ENCODE results near the gene MEGF10.

The MEGF10 gene

GRCh38 chr5:127431977-127432585, 141.5 kb downstream of the MEGF10 start:
- in situ Hi-C loops (cut with HindIII; ENCODE audit: low sequenced_read_pairs): no loop called here

GRCh38 chr5:127433526-127433925, 142.9 kb downstream of the MEGF10 start:
- in situ Hi-C loops (cut with HindIII; ENCODE audit: low sequenced_read_pairs): no loop called here

- in situ Hi-C loops (cut with HindIII; ENCODE audit: low sequenced_read_pairs): no loop called here
These were observed 144.0 kb downstream of the MEGF10 start for GRCh38 chr5:127434588-127434987.

DNA sequence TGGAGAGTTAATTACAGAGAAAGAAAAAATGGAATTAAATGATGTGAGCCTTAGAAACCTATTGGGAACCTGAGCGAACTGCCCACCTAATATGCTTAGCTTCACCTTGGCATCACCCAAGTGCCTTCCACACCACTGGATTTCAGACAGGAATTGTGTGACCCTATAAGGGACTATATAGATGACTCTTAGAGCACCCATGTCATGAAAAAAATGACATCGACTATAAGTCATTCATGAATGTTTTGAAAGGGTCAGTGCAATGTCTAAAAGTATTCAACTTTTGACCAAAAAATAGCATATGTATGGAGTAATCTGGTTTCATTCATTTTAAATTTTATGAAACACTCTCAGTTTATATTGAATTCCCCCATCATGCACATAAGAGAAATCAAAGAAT, 145.2 kb downstream of the MEGF10 start:
- in situ Hi-C loops (cut with HindIII; ENCODE audit: low sequenced_read_pairs): no loop called here

DNA sequence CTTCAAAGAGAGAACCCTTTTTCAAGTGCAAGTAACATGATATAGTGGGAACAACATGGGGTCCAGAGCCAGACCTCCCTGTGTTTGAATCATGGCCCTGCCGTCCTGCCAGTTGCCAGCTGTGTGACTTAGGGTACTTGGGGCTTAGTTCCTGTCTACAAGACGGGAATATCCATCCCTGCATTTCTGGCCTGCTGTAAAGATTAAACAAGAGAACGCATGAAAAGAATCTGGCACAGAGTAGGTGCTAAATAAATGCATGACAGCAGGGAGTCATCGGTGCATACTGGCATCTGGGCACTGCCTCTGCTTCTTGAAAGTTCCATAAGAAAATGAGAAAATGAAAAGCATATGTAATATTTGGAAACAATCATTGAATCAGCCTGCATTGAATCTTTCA, 149.0 kb downstream of the MEGF10 start:
- in situ Hi-C loops (cut with HindIII; ENCODE audit: low sequenced_read_pairs): no loop called here

DNA sequence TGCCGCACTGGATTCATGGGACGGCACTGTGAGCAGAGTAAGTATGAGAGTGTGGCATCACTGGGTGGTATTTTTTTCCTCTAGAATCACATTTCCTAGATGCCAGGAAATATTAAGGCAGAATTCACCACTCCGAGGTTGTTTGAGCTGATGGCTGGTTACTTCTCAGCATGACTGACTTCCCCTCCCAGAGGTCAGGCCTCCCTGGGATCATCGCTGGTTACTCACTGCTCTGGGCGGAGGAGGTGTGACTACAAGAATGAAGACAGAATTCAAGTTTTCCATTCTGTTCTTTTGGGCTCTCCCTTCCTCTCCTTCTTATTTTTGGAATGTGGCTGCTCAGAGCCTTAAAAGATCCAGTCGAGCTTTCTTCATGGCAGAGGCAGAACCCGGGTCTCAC, 150.2 kb downstream of the MEGF10 start:
- in situ Hi-C loops (cut with HindIII; ENCODE audit: low sequenced_read_pairs): no loop called here

DNA sequence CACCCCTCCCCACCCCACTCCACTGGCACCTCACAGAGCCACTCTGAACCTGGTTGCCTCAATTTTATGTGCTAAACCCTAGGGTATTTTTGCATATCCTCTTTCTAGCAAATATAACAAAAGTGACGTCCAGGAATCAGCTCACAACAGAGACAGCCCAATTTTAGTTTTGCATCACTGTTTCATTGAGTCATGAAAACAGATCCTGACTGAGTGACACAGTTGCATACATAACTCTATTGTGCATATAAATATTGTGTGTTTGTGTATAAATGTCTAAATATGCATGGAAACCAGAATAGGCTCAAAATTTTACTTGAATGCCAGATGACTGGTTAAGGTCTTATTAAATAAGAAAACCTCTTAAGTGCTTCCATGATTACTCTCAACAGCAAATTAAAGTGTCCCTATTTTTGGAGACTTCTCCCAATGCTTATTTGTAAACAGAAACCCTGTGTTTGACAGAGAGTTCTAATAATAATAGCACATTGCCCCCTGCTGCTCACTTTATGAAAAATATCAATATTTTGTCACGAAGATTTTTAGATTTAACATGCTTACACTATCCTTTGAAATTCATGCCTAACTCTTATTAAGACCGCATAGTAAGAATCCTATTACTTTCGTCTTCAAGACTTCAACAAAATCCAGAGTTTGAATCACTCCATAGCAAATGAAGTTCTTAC, 151.3 kb downstream of the MEGF10 start:
- in situ Hi-C loops (cut with HindIII; ENCODE audit: low sequenced_read_pairs): no loop called here

- in situ Hi-C loops (cut with HindIII; ENCODE audit: low sequenced_read_pairs): no loop called here
These were observed 153.6 kb downstream of the MEGF10 start for GRCh38 chr5:127444171-127444570.

- in situ Hi-C loops (cut with HindIII; ENCODE audit: low sequenced_read_pairs): no loop called here
These were observed 154.7 kb downstream of the MEGF10 start for GRCh38 chr5:127445328-127445727.

GRCh38 chr5:127446626-127447025, 156.0 kb downstream of the MEGF10 start:
- in situ Hi-C loops (cut with HindIII; ENCODE audit: low sequenced_read_pairs): no loop called here

DNA sequence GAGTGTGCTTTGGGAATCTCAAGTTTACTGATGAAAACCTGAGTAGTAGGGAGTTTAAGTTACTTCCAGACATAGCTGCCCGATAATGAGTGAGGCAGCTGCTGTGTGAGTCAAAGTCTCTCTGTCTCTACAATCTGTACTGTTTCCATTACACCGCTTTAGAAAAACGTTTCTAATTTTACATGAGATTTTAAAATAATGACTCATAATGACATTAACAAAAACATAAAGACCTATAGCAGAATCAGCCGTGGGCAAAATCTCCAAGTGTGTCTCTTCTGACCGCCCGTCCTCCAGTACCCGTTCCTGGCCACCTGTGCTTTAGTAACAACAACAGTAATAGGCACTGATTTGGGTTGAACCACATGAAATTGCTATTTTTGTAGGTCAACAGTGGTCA, 157.2 kb downstream of the MEGF10 start:
- in situ Hi-C loops (cut with HindIII; ENCODE audit: low sequenced_read_pairs): no loop called here

- in situ Hi-C loops (cut with HindIII; ENCODE audit: low sequenced_read_pairs): no loop called here
These were observed 159.4 kb downstream of the MEGF10 start for GRCh38 chr5:127450046-127450445.

DNA sequence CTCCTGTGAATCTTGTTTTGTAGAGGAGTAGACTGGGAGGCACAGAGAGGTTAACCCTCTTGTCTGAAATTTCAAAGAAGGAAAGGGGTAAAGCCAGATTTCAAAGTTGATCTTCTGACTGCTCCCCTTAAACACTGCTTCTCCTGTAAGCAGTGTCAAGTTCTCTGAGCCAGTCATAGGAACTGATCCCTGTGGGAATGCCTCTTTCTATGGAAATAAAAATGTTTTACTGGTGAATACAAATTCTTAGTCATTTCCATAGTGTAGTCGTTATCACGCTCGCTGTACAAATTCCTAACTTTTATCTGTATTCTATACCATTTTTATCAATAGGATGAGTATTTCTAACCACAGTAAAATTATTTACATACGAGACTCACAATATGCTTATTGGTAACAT, 160.5 kb downstream of the MEGF10 start:
- in situ Hi-C loops (cut with HindIII; ENCODE audit: low sequenced_read_pairs): no loop called here

DNA sequence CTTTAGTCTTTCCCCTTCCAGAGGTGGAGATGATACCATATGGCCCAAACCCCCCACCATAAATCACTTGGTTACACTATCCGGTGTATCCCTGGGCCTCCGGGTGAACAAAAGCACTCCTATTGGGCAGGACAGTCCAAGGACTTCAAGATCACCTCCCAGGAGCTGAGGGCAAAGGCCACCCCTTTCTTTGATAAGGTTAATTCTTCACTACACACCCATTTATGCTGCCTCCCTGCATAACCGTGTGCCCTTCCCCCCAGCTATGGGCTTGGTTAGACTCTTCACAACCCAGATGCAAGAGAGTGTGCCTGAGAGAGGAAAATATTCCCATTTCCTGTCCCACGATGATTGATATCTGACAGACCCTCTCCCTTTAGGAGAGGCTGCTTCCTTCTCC, 162.0 kb downstream of the MEGF10 start:
- in situ Hi-C loops (cut with HindIII; ENCODE audit: low sequenced_read_pairs): no loop called here

DNA sequence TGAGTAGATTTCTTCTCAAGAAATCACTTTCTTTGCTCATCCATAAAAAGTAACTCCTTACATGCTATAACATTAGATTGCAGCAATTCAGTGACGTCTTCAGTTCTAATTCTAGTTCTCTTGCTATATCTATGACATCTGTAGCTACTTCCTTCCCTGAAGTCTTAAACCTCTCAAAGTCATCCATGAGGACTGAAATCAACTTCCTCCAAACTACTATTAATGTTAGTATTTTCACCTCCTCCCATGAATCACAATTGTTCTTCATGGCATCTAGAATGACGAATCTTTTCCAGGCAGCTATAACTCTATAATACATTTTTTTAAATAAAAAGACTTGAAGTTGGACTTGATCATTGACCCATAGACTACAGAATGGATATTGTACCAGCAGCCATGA, 180.6 kb downstream of the MEGF10 start:
- in situ Hi-C loops (cut with HindIII; ENCODE audit: low sequenced_read_pairs): no loop called here

- in situ Hi-C loops (cut with HindIII; ENCODE audit: low sequenced_read_pairs): no loop called here
These were observed 182.1 kb downstream of the MEGF10 start for GRCh38 chr5:127472700-127473099.

DNA sequence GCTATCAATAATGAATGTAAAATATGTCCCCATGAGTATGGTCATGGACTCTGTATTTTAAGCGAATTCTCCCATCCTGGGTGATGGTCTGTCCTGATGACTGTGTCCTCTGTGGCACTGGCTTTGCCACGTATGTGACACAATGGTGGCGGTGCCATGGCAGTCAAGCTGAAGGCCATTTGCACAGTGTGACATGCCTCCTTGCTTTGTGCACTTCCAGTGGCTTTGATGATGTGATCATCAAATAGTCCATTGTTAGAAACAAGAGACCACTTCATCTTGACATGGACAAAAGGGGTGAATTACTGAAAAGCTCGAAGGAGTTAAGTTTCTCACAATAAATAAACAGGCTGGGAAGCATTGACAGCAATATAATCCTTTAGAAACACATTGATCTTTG, 195.9 kb downstream of the MEGF10 start:
- in situ Hi-C loops (cut with HindIII; ENCODE audit: low sequenced_read_pairs): no loop called here

GRCh38 chr5:127492854-127493738, 202.5 kb downstream of the MEGF10 start:
- in situ Hi-C loops (cut with HindIII; ENCODE audit: low sequenced_read_pairs): loop anchor here (10.0 kb wide), 1 partner anchor 948 kb away; no protein-coding TSS in a partner anchor

DNA sequence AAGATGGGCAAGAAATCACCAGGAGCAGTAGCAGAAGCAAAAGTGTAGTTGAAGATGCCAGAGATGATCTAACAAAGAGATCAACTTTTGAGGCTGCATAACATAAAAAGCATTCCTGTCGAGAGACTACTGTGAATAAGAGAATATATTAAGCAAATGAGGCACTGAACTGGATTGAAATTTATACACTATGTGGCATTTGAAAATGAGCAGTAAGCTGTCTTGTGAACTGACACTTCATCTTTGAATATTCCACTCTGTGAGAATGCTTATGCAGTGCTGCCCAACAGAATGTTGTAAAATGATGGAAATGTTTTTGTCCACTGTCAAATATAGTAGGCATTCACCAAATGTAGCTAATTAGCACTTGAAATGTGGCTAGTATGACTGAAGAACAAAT, 208.0 kb downstream of the MEGF10 start:
- in situ Hi-C loops (cut with HindIII; ENCODE audit: low sequenced_read_pairs): loop anchor here (10.0 kb wide), 1 partner anchor 954 kb away; no protein-coding TSS in a partner anchor

- in situ Hi-C loops (cut with HindIII; ENCODE audit: low sequenced_read_pairs): loop anchor here (10.0 kb wide), 1 partner anchor 861 kb away; no protein-coding TSS in a partner anchor
These were observed 215.3 kb downstream of the MEGF10 start for GRCh38 chr5:127505905-127506304.

- in situ Hi-C loops (cut with HindIII; ENCODE audit: low sequenced_read_pairs): loop anchor here (10.0 kb wide), 1 partner anchor 862 kb away; no protein-coding TSS in a partner anchor
These were observed 216.0 kb downstream of the MEGF10 start for GRCh38 chr5:127506616-127507015.

Data from DLD1 (cell line).